NCI-H748 (cell line): Measurements from ENCODE around the gene APP.

Experiments
- DNase-seq: peaks from one replicate; lab custom pipeline; 2025; ENCODE audit not compliant: unreplicated experiment; lab: John Stamatoyannopoulos, UW

APP gene

GRCh38 chr21:25986928-25987327 lies 183.6 kb downstream of the APP start:
- DNase-seq: no peak

GRCh38 chr21:25985990-25986389 lies 184.6 kb downstream of the APP start:
- DNase-seq: no peak

GRCh38 chr21:25984538-25984937 lies 186.0 kb downstream of the APP start:
- DNase-seq: no peak

- DNase-seq: no peak
Observed at GRCh38 chr21:25983745-25984144, 186.8 kb downstream of the APP start.

GRCh38 chr21:25980710-25981109 lies 189.9 kb downstream of the APP start:
- DNase-seq: no peak

- DNase-seq: peak; percentile 5
Observed at GRCh38 chr21:25979845-25980616, 190.5 kb downstream of the APP start.

GRCh38 chr21:25977068-25977611 lies 193.4 kb downstream of the APP start:
- no peak for DNase-seq

- DNase-seq: no peak
Observed at GRCh38 chr21:25974964-25975363, 195.6 kb downstream of the APP start.

- no peak for DNase-seq
Observed at GRCh38 chr21:25970254-25970930, 200.2 kb downstream of the APP start.

GRCh38 chr21:25967901-25968438 lies 202.6 kb downstream of the APP start:
- DNase-seq: no peak

GRCh38 chr21:25967181-25967900 lies 203.2 kb downstream of the APP start:
- DNase-seq: no peak

GRCh38 chr21:25965951-25966707 lies 204.4 kb downstream of the APP start:
- DNase-seq: no peak

- DNase-seq: no peak
Observed at GRCh38 chr21:25964926-25965325, 205.6 kb downstream of the APP start.

GRCh38 chr21:25964015-25964414 lies 206.6 kb downstream of the APP start:
- no peak for DNase-seq

- DNase-seq: no peak
Observed at GRCh38 chr21:25963181-25963580, 207.4 kb downstream of the APP start.

- no peak for DNase-seq
Observed at GRCh38 chr21:25961042-25961441, 209.5 kb downstream of the APP start.

GRCh38 chr21:25960402-25960801 lies 210.2 kb downstream of the APP start:
- no peak for DNase-seq

GRCh38 chr21:25959799-25960198 lies 210.8 kb downstream of the APP start:
- no peak for DNase-seq

GRCh38 chr21:25956993-25957714 lies 213.4 kb downstream of the APP start:
- DNase-seq: no peak

- DNase-seq: no peak
Observed at GRCh38 chr21:25955646-25956045, 214.9 kb downstream of the APP start.
